ENCODE measurements around the gene COASY. TPM values are rescaled to one million over a fixed set of nuclear protein-coding genes. Genes with fewer than 3 reads are reported as not detected.

Gene COASY
- polyA plus RNA-seq, 1 of the 3 experiments (the other 2 are of a cell fraction), result 69.4 TPM

GRCh38 chr17:42535155-42536047, 26.5 kb upstream of the COASY start (continued):
- TF ChIP-seq CHD2 (IDR thresholded peaks at IDR 0.05; ENCODE audit: low read length, partially characterized antibody), result no peak
- no peak for TF ChIP-seq GABPA (IDR thresholded peaks at IDR 0.05; ENCODE audit: low read depth)

GRCh38 chr17:42536048-42536371, 25.9 kb upstream of the COASY start, which contains the start of gene NAGLU:
TSS of gene NAGLU (plus strand) at chr17:42536241. CDS start at chr17:42536273, 32 bp downstream.
- H3K9ac ChIP-seq, result peak within 1 kb of the TSS; percentile 70
- H3K9me2 ChIP-seq, result no peaks in the 10 kb centered on the region
- ChIA-PET CTCF (interaction anchor here (1.0 to 2.4 kb wide), 4 partner anchors 9 to 223 kb away, joined by 3 to 18 read pairs (median 4); no protein-coding TSS in a partner anchor), POLR2A (interaction anchor here (1.0 to 3.6 kb wide), 4 partner anchors 9 to 237 kb away, joined by 3 to 17 read pairs (median 4); partner anchors contain the start of gene VPS25)
- no peaks in the 10 kb centered on the region for H3K9me3 ChIP-seq
- H3K79me2 ChIP-seq (ENCODE audit: insufficient read depth), result peaks cover 22% of the 10 kb centered on the region
- peak within 1 kb of the TSS; percentile 58 to 86 for H3K27ac ChIP-seq (ENCODE audit: low read depth in 2 of 2, low read length in 1 of 2)
- H4K20me1 ChIP-seq (ENCODE audit: insufficient read depth), result 0 out of 2 replicates have a peak, but pooled peaks cover 4% of the 10 kb centered on the region
- peak; percentile 100 for DNase-seq
- H3K4me3 ChIP-seq (ENCODE audit: low read depth in 2 of 2, low read length in 1 of 2), result peak within 1 kb of the TSS; percentile 70 to 82
- peak within 1 kb of the TSS; percentile 100 for H3K4me2 ChIP-seq
- peaks cover 6 to 12% of the 10 kb centered on the region in 2 experiments for H3K36me3 ChIP-seq (replicated peaks in 1 of 2; ENCODE audit: control insufficient read depth in 1 of 2, insufficient read depth in 2 of 2, low read length in 1 of 2)
- WGBS (ENCODE audit: low lambda C conversion rate), result 0% methylated on average over 2 of the region's 40 CpGs
- peaks cover 4 to 19% of the 10 kb centered on the region in 2 experiments; a peak in 3 of 4 replicates for H3K4me1 ChIP-seq (ENCODE audit: control insufficient read depth in 1 of 2, insufficient read depth in 2 of 2, low read depth in 1 of 2, low read length in 1 of 2)
- H2AFZ ChIP-seq (ENCODE audit: low read depth), result peak within 1 kb of the TSS; percentile 18; the same call in 1 of the 2 replicates
- H3K27me3 ChIP-seq (ENCODE audit: insufficient read depth), result no peaks in the 10 kb centered on the region
- peaks cover 19% of the 10 kb centered on the region for H3F3A ChIP-seq (replicated peaks; ENCODE audit: insufficient read depth)
- TF ChIP-seq RCOR1 (IDR thresholded peaks at IDR 0.05; ENCODE audit: low read length), result no peak
- no peak for TF ChIP-seq RFX5 (IDR thresholded peaks at IDR 0.05; ENCODE audit: low read length)
- TF ChIP-seq USF2 (IDR thresholded peaks at IDR 0.05; ENCODE audit: borderline replicate concordance, low read depth, low read length), result peak; percentile 84
- TF ChIP-seq MAX (IDR thresholded peaks at IDR 0.05; ENCODE audit: low read depth), result peak; percentile 84
- TF ChIP-seq TCF12 (IDR thresholded peaks at IDR 0.05), result no peak
- no peak for TF ChIP-seq MEF2A (IDR thresholded peaks at IDR 0.05; ENCODE audit: borderline replicate concordance, low read depth)
- TF ChIP-seq CHD2 (IDR thresholded peaks at IDR 0.05; ENCODE audit: low read length, partially characterized antibody), result no peak
- TF ChIP-seq ZBTB33 (IDR thresholded peaks at IDR 0.05; ENCODE audit: borderline replicate concordance, low read depth), result no peak
- no peak for TF ChIP-seq FOXJ3 (CRISPR knock-in tag; IDR thresholded peaks at IDR 0.05)
- TF ChIP-seq NRF1 (IDR thresholded peaks at IDR 0.05; ENCODE audit: low read depth, low read length), result no peak
- peak; percentile 80; the same call in 1 of the 2 replicates for TF ChIP-seq MXI1 (IDR thresholded peaks at IDR 0.05; ENCODE audit: low read depth, low read length)
- no peak for TF ChIP-seq RXRA (IDR thresholded peaks at IDR 0.05; ENCODE audit: borderline replicate concordance, low read depth)
- peak; percentile 39; the same call in 1 of the 2 replicates for TF ChIP-seq TAF1 (IDR thresholded peaks at IDR 0.05; ENCODE audit: borderline replicate concordance, low read depth, low read length)
- TF ChIP-seq POLR2AphosphoS5 (IDR thresholded peaks at IDR 0.05; ENCODE audit: low read depth, low read length), result no peak; the same call in 1 of the 2 replicates
- peak; percentile 95 for TF ChIP-seq ELF1 (IDR thresholded peaks at IDR 0.05)
- TF ChIP-seq GATA2 (CRISPR knock-in tag; IDR thresholded peaks at IDR 0.05), result no peak
- no peak for TF ChIP-seq SMC3 (IDR thresholded peaks at IDR 0.05; ENCODE audit: low read depth, low read length)
- no peak for TF ChIP-seq YY1 (IDR thresholded peaks at IDR 0.05; ENCODE audit: low read depth)
- peak; percentile 80; the same call in 1 of the 2 replicates for TF ChIP-seq SIN3A (IDR thresholded peaks at IDR 0.05; ENCODE audit: borderline replicate concordance, low read depth, low read length)
- TF ChIP-seq PBX3 (IDR thresholded peaks at IDR 0.05), result no peak
- no peak for TF ChIP-seq TEAD4 (IDR thresholded peaks at IDR 0.05; ENCODE audit: borderline replicate concordance, insufficient read depth)
- TF ChIP-seq GABPA (IDR thresholded peaks at IDR 0.05; ENCODE audit: low read depth), result peak; percentile 36; the same call in 1 of the 2 replicates
- no peak for TF ChIP-seq EZH2phosphoT487 (IDR thresholded peaks at IDR 0.05; ENCODE audit: borderline replicate concordance, low read depth)
- TF ChIP-seq CTCF (IDR thresholded peaks at IDR 0.05), result no peak
- TF ChIP-seq EP300 (IDR thresholded peaks at IDR 0.05; ENCODE audit: borderline replicate concordance in 1 of 2, low read depth in 1 of 2, low read length in 1 of 2), result 0 out of 4 replicates have a peak, but pooled peaks of 1 of the 2 experiments have one; percentile 10
